ENCODE measurements around the gene STPG3. TPM values are rescaled to one million over a fixed set of nuclear protein-coding genes. Genes with fewer than 3 reads are reported as not detected.
"Not testable (repeated sequence)": the region's sequence is repeated elsewhere in the genome, so short reads cannot be mapped to it uniquely, and the experiment has no call there.

Gene STPG3
- total RNA-seq, 4 donors from 2014 or later, result not detected

GRCh38 chr9:137241490-137242268 is 9.4 kb upstream of the STPG3 start:
- peak; percentile 64 to 70 for DNase-seq
- peak overlapping the region; percentile 76 to 88 for H3K4me3 ChIP-seq
- intact Hi-C loops (cut with DNase I; ENCODE audit: low total_unique reads), result no loop called here
- H3K27ac ChIP-seq, result peak overlapping the region; percentile 91 to 97
- no peaks in the 10 kb centered on the region for H3K27me3 ChIP-seq
- peaks cover under 1 to 6% of the 10 kb centered on the region in 2 donors for H3K4me1 ChIP-seq
- no peaks in the 10 kb centered on the region for H3K9me3 ChIP-seq
- TF ChIP-seq POLR2A (IDR thresholded peaks at IDR 0.05), result no peak
- TF ChIP-seq CTCF (IDR thresholded peaks at IDR 0.05), result no peak
- H3K36me3 ChIP-seq, result no peaks in the 10 kb centered on the region

- no peaks in the 10 kb centered on the region for H3K9me3 ChIP-seq
- peak overlapping the region; percentile 91 to 97 for H3K27ac ChIP-seq
- intact Hi-C loops (cut with DNase I; ENCODE audit: low total_unique reads), result no loop called here
- TF ChIP-seq POLR2A (IDR thresholded peaks at IDR 0.05), result no peak
- TF ChIP-seq CTCF (IDR thresholded peaks at IDR 0.05), result no peak
- DNase-seq, result no peak
- H3K36me3 ChIP-seq, result no peaks in the 10 kb centered on the region
- peaks cover 0 to 6% of the 10 kb centered on the region in 2 donors for H3K4me1 ChIP-seq
- H3K27me3 ChIP-seq, result no peaks in the 10 kb centered on the region
- peak overlapping the region; percentile 76 to 88 for H3K4me3 ChIP-seq
These were observed 8.6 kb upstream of the STPG3 start for GRCh38 chr9:137242269-137243203.

- H3K9me3 ChIP-seq; H3K36me3 ChIP-seq; DNase-seq; H3K27me3 ChIP-seq; H3K4me3 ChIP-seq; H3K27ac ChIP-seq; intact Hi-C loops (cut with DNase I; ENCODE audit: low total_unique reads); H3K4me1 ChIP-seq: not testable (repeated sequence)
These were observed 7.8 kb upstream of the STPG3 start for GRCh38 chr9:137243266-137243625.

GRCh38 chr9:137243626-137244485 is 7.2 kb upstream of the STPG3 start:
- H3K4me1 ChIP-seq, result peaks cover 0 to 6% of the 10 kb centered on the region in 2 donors
- no peaks in the 10 kb centered on the region for H3K36me3 ChIP-seq
- intact Hi-C loops (cut with DNase I; ENCODE audit: low total_unique reads), result no loop called here
- no peak for TF ChIP-seq CTCF (IDR thresholded peaks at IDR 0.05)
- no peak for TF ChIP-seq POLR2A (IDR thresholded peaks at IDR 0.05)
- DNase-seq, result no peak
- H3K4me3 ChIP-seq, result no peak overlapping the region
- no peaks in the 10 kb centered on the region for H3K9me3 ChIP-seq
- H3K27ac ChIP-seq, result no peak overlapping the region
- H3K27me3 ChIP-seq, result no peaks in the 10 kb centered on the region
